Measurements from ENCODE around the gene CCDC157. TPM values are rescaled to one million over a fixed set of nuclear protein-coding genes. Genes with fewer than 3 reads are reported as not detected.

Gene CCDC157
- total RNA-seq, 1 experiment from 2014 or later: 3.5 TPM

DNA sequence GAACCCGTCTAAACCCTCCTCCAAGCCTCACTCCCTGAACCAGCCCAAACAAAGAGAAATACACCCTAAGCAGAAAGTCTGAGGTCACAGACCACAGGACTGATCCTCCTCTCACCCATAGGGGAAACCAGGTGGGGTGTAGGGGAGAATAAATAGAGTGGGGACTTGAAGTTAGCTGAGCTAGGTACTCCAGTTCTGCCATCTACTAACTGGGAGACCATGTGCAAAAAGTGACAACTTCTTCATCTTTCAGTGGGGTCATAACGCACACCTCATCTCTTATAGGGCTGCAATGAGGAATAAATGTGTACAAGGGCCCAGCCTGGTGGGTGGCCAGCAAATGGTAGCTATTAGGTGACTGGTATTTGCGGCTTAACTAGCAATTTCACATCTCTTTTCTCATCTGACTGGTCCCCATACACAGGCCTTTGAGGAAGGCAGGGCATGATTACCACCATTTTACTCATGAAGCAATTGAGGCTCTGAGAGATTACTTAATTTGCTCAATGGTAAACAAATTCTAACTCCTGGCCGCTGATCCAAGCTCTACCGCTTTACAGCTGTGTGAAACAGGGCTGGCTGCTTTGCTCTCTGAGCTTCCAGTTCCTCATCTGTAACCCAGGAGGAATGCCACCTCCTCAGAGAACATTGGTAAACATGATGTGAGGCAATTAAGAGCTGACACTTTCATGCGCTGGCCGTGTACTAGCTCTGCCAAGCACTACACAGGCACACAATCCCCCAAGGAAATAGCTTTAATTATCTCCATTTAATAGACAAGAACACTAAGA is 46.7 kb upstream of the CCDC157 start:
- H3K27ac ChIP-seq (ENCODE audit: low read length): no peak overlapping the region
- BruUV-seq (replicated peaks): no TSS peak
- TF ChIP-seq EZH2phosphoT487 (IDR thresholded peaks at IDR 0.05; ENCODE audit: borderline replicate concordance, low read length) (no peak), EZH2 (IDR thresholded peaks at IDR 0.05; ENCODE audit: low read length, unreplicated experiment) (no peak)
- TF ChIP-seq, protein P1, sequence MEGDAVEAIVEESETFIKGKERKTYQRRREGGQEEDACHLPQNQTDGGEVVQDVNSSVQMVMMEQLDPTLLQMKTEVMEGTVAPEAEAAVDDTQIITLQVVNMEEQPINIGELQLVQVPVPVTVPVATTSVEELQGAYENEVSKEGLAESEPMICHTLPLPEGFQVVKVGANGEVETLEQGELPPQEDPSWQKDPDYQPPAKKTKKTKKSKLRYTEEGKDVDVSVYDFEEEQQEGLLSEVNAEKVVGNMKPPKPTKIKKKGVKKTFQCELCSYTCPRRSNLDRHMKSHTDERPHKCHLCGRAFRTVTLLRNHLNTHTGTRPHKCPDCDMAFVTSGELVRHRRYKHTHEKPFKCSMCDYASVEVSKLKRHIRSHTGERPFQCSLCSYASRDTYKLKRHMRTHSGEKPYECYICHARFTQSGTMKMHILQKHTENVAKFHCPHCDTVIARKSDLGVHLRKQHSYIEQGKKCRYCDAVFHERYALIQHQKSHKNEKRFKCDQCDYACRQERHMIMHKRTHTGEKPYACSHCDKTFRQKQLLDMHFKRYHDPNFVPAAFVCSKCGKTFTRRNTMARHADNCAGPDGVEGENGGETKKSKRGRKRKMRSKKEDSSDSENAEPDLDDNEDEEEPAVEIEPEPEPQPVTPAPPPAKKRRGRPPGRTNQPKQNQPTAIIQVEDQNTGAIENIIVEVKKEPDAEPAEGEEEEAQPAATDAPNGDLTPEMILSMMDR (conservative IDR thresholded peaks at IDR 0.05; ENCODE audit: low read depth, low read length): no peak
- peaks cover 5% of the 10 kb centered on the region for H3F3A ChIP-seq (ENCODE audit: low read length, unreplicated experiment)
- CTCF ChIA-PET: interaction anchor here (0.6 kb wide), 1 partner anchor 17 kb away, joined by 4 read pairs; no protein-coding TSS in a partner anchor
- H3K9me3 ChIP-seq (ENCODE audit: low read length): no peaks in the 10 kb centered on the region
- H3K79me2 ChIP-seq (ENCODE audit: low read length): peaks cover 74% of the 10 kb centered on the region
- intact Hi-C loops (cut with micrococcal nuclease): no loop called here
- H4K20me1 ChIP-seq (ENCODE audit: low read length): no peaks in the 10 kb centered on the region
- H3K9ac ChIP-seq (ENCODE audit: low read length): no peak overlapping the region
- H3K4me3 ChIP-seq (ENCODE audit: low read length): no peak overlapping the region
- POLR2A ChIA-PET (ENCODE audit: unreplicated experiment): no interaction called here
- peaks cover 74% of the 10 kb centered on the region for H3K4me1 ChIP-seq (ENCODE audit: insufficient read depth, low read length)
- H3K9me2 ChIP-seq (replicated peaks; ENCODE audit: low read length): no peaks in the 10 kb centered on the region
- no peak overlapping the region for H2AFZ ChIP-seq (ENCODE audit: low read length)
- no peaks in the 10 kb centered on the region for H3K27me3 ChIP-seq (ENCODE audit: low read length)
- no peaks in the 10 kb centered on the region for H3K36me3 ChIP-seq (ENCODE audit: low read depth, low read length)
- ATAC-seq (no peak), DNase-seq (no peak)
- H3K4me2 ChIP-seq (ENCODE audit: low read length): no peak overlapping the region

DNA sequence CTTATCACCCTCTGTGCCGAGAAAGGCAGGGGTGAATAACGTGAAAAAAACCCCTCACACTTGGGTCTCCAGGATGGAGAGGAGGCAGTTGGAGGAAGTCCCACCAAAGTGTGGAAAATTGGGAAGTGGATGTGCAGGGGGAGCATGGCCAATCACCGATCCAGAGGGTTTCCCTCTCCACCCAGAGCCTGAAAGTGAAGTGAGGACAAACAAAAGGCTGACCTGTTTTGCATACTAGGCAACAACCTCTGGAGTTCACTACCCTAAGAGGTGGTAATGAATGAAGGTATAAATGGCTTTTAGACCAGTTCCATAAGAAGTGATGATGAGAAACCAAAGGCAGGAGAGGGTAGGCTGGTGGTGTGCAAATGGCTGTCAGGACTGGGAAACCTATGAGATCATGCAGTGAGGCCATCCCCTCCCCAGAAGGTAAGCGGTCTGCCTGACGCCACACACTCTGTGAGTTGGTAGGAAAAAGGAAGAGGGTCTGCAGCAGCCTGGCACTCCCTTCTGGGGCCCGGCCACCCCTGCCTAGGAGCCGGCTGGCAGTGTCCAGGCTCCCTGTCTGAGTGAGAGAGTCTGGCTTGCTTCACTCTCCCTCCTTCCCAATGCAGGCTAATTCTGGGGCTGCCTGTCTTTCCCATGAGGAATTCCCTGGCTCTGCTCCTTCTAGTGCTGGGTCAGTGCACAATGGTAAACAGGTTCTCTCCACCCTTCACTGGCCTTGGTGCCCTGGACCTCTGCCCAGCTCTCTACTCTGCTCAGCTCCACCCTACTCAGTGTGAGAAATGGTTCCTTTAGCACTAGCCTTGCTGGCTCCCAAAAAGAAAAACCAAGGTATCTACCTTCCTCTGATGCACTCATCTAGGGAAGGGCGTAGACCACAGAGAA is 45.7 kb upstream of the CCDC157 start:
- intact Hi-C loops (cut with micrococcal nuclease): no loop called here
- peak overlapping the region; percentile 23; the same call in 1 of the 2 replicates for H3K4me3 ChIP-seq (ENCODE audit: low read length)
- H3K4me2 ChIP-seq (ENCODE audit: low read length): peak overlapping the region; percentile 76
- no peaks in the 10 kb centered on the region for H3K27me3 ChIP-seq (ENCODE audit: low read length)
- CTCF ChIA-PET: no interaction called here
- TF ChIP-seq EZH2phosphoT487 (IDR thresholded peaks at IDR 0.05; ENCODE audit: borderline replicate concordance, low read length): no peak
- TF ChIP-seq, protein P1 (conservative IDR thresholded peaks at IDR 0.05; ENCODE audit: low read depth, low read length): no peak
- no peak for TF ChIP-seq EZH2 (IDR thresholded peaks at IDR 0.05; ENCODE audit: low read length, unreplicated experiment)
- no peaks in the 10 kb centered on the region for H4K20me1 ChIP-seq (ENCODE audit: low read length)
- H3K9me3 ChIP-seq (ENCODE audit: low read length): no peaks in the 10 kb centered on the region
- peaks cover 77% of the 10 kb centered on the region for H3K79me2 ChIP-seq (ENCODE audit: low read length)
- DNase-seq: peak; percentile 58
- no peaks in the 10 kb centered on the region for H3K36me3 ChIP-seq (ENCODE audit: low read depth, low read length)
- POLR2A ChIA-PET (ENCODE audit: unreplicated experiment): no interaction called here
- no peak overlapping the region for H2AFZ ChIP-seq (ENCODE audit: low read length)
- peak overlapping the region; percentile 91 for H3K27ac ChIP-seq (ENCODE audit: low read length)
- no peaks in the 10 kb centered on the region for H3F3A ChIP-seq (ENCODE audit: low read length, unreplicated experiment)
- peak; percentile 82 for ATAC-seq
- no TSS peak for BruUV-seq (replicated peaks)
- H3K9ac ChIP-seq (ENCODE audit: low read length): peak overlapping the region; percentile 54
- no peaks in the 10 kb centered on the region for H3K9me2 ChIP-seq (replicated peaks; ENCODE audit: low read length)
- peaks cover 66% of the 10 kb centered on the region for H3K4me1 ChIP-seq (ENCODE audit: insufficient read depth, low read length)

All from PC-3 (cell line).